Adipocyte (in vitro differentiated cells): ENCODE data around the gene RAB43.
A peak's percentile ranks its signal among the peaks of the same experiment; 100 is the strongest.
"Not testable (repeated sequence)": the region's sequence is repeated elsewhere in the genome, so short reads cannot be mapped to it uniquely, and the experiment has no call there.

Experiments
- DNase-seq: peaks from one replicate; pipeline ENCODE4 v3.0.0-alpha.2; 2015; ENCODE audit warnings: low read depth
- H3K27me3 ChIP-seq: replicated peaks from 2 replicates; pipeline ENCODE4 v1.7.0; 2013; ENCODE audit warnings: mild to moderate bottlenecking, low read length, moderate library complexity; ENCODE audit not compliant: control insufficient read depth, insufficient read depth
- H3K36me3 ChIP-seq: 2 replicates; pipeline ENCODE4 v1.7.0; 2013; ENCODE audit warnings: low read length, mild to moderate bottlenecking, moderate library complexity; ENCODE audit not compliant: control insufficient read depth, insufficient read depth, severe bottlenecking
- H3K4me1 ChIP-seq: 2 replicates; pipeline ENCODE4 v1.7.0; 2013; ENCODE audit warnings: mild to moderate bottlenecking, low read length, moderate library complexity; ENCODE audit not compliant: control insufficient read depth, insufficient read depth
- H3K4me3 ChIP-seq: 2 replicates; pipeline ENCODE4 v1.7.0; 2013; ENCODE audit warnings: mild to moderate bottlenecking, low read length, moderate library complexity
- H3K9ac ChIP-seq: 2 replicates; pipeline ENCODE4 v1.7.0; 2013; ENCODE audit warnings: mild to moderate bottlenecking, low read length, moderate library complexity
- H3K9me3 ChIP-seq: 2 replicates; pipeline ENCODE4 v1.7.0; 2013; ENCODE audit warnings: mild to moderate bottlenecking, low read length, moderate library complexity; ENCODE audit not compliant: control insufficient read depth

RAB43 gene

GRCh38 chr3:129120254-129121004 is 1.2 kb downstream of the RAB43 start:
- H3K27me3 ChIP-seq, result no peaks in the 10 kb centered on the region
- H3K9me3 ChIP-seq, result no peaks in the 10 kb centered on the region
- peak overlapping the region; percentile 88 for H3K4me3 ChIP-seq
- H3K9ac ChIP-seq, result peak overlapping the region; percentile 92
- peak; percentile 92 for DNase-seq
- H3K36me3 ChIP-seq, result peaks cover 9% of the 10 kb centered on the region
- peaks cover 38% of the 10 kb centered on the region for H3K4me1 ChIP-seq

- peak overlapping the region; percentile 92 for H3K9ac ChIP-seq
- H3K4me1 ChIP-seq, result peaks cover 38% of the 10 kb centered on the region
- no peaks in the 10 kb centered on the region for H3K27me3 ChIP-seq
- H3K36me3 ChIP-seq, result peaks cover 15% of the 10 kb centered on the region
- H3K9me3 ChIP-seq, result no peaks in the 10 kb centered on the region
- DNase-seq, result no peak
- peak overlapping the region; percentile 88 for H3K4me3 ChIP-seq
Measured at GRCh38 chr3:129119365-129120100, 2.1 kb downstream of the RAB43 start.

- no peak for DNase-seq
- Histone ChIP-seq H3K4me3 (no peak overlapping the region), H3K9me3 (no peaks in the 10 kb centered on the region)
Measured at GRCh38 chr3:129118745-129119144, 2.9 kb downstream of the RAB43 start.

GRCh38 chr3:129117134-129117533 is 4.5 kb downstream of the RAB43 start:
- Histone ChIP-seq H3K4me1 (peaks cover 36% of the 10 kb centered on the region), H3K36me3 (peaks cover 19% of the 10 kb centered on the region), H3K9ac (no peak overlapping the region), H3K4me3 (no peak overlapping the region), H3K27me3 (no peaks in the 10 kb centered on the region), H3K9me3 (no peaks in the 10 kb centered on the region)
- DNase-seq, result no peak

More at GRCh38 chr3:129118745-129119144, 2.9 kb downstream of the RAB43 start:
- H3K9ac ChIP-seq, result peak overlapping the region; percentile 92
- H3K27me3 ChIP-seq, result no peaks in the 10 kb centered on the region
- H3K36me3 ChIP-seq, result peaks cover 19% of the 10 kb centered on the region
- peaks cover 37% of the 10 kb centered on the region for H3K4me1 ChIP-seq

GRCh38 chr3:129116482-129116946 is 5.1 kb downstream of the RAB43 start:
- peaks cover 41% of the 10 kb centered on the region for H3K4me1 ChIP-seq
- H3K4me3 ChIP-seq, result peak overlapping the region; percentile 41
- H3K27me3 ChIP-seq, result no peaks in the 10 kb centered on the region
- H3K9me3 ChIP-seq, result no peaks in the 10 kb centered on the region
- peak overlapping the region; percentile 56 for H3K9ac ChIP-seq
- peaks cover 19% of the 10 kb centered on the region for H3K36me3 ChIP-seq
- no peak for DNase-seq

GRCh38 chr3:129114455-129114854 is 7.1 kb downstream of the RAB43 start:
- no peak overlapping the region for H3K4me3 ChIP-seq
- peaks cover 32% of the 10 kb centered on the region for H3K4me1 ChIP-seq
- no peak overlapping the region for H3K9ac ChIP-seq
- no peak for DNase-seq
- H3K9me3 ChIP-seq, result no peaks in the 10 kb centered on the region
- no peaks in the 10 kb centered on the region for H3K27me3 ChIP-seq
- peaks cover 22% of the 10 kb centered on the region for H3K36me3 ChIP-seq

- Histone ChIP-seq H3K27me3 (no peaks in the 10 kb centered on the region), H3K4me3 (no peak overlapping the region), H3K9ac (no peak overlapping the region), H3K4me1 (peaks cover 26% of the 10 kb centered on the region), H3K9me3 (no peaks in the 10 kb centered on the region), H3K36me3 (peaks cover 21% of the 10 kb centered on the region)
- peak; percentile 45 for DNase-seq
Measured at GRCh38 chr3:129112308-129113052, 9.1 kb downstream of the RAB43 start.

GRCh38 chr3:129111076-129111780 is 10.4 kb downstream of the RAB43 start:
- DNase-seq, H3K4me3 ChIP-seq, H3K9me3 ChIP-seq, H3K9ac ChIP-seq, H3K27me3 ChIP-seq: not testable (repeated sequence)
- H3K36me3 ChIP-seq, result peaks cover 28% of the 10 kb centered on the region
- peaks cover 27% of the 10 kb centered on the region for H3K4me1 ChIP-seq

- DNase-seq, result no peak
- H3K4me3 ChIP-seq, result no peak overlapping the region
- peaks cover 19% of the 10 kb centered on the region for H3K36me3 ChIP-seq
- peaks cover 27% of the 10 kb centered on the region for H3K4me1 ChIP-seq
- no peaks in the 10 kb centered on the region for H3K9me3 ChIP-seq
- no peak overlapping the region for H3K9ac ChIP-seq
- no peaks in the 10 kb centered on the region for H3K27me3 ChIP-seq
Measured at GRCh38 chr3:129107793-129108192, 13.8 kb downstream of the RAB43 start.

- H3K4me3 ChIP-seq, result no peak overlapping the region
- peak overlapping the region; percentile 32 for H3K9ac ChIP-seq
- H3K36me3 ChIP-seq, result peaks cover 19% of the 10 kb centered on the region
- peaks cover 19% of the 10 kb centered on the region for H3K4me1 ChIP-seq
- H3K27me3 ChIP-seq, result no peaks in the 10 kb centered on the region
- no peaks in the 10 kb centered on the region for H3K9me3 ChIP-seq
- DNase-seq, result no peak
Measured at GRCh38 chr3:129106866-129107565, 14.6 kb downstream of the RAB43 start.
